ENCODE measurements around the gene PCSK5. TPM values are rescaled to one million over a fixed set of nuclear protein-coding genes. Genes with fewer than 3 reads are reported as not detected.
A peak's percentile ranks its signal among the peaks of the same experiment; 100 is the strongest.

The PCSK5 gene
- polyA plus RNA-seq, 1 experiment, result 0.74 TPM

- no peaks in the 10 kb centered on the region for H3K36me3 ChIP-seq (ENCODE audit: control insufficient read depth, insufficient read depth, low read length)
- peak; percentile 8 for DNase-seq (ENCODE audit: low read depth)
- TF ChIP-seq CTCF (IDR thresholded peaks at IDR 0.05; ENCODE audit: insufficient read depth, low read depth, low read length), result no peak
- ChIA-PET CTCF (no interaction called here), POLR2A (no interaction called here)
- no peaks in the 10 kb centered on the region for H3K27me3 ChIP-seq (ENCODE audit: control insufficient read depth, insufficient read depth, low read length)
- H3K4me3 ChIP-seq (ENCODE audit: low read depth, low read length), result no peak overlapping the region
Observed at GRCh38 chr9:76107482-76107881, 217.0 kb downstream of the PCSK5 start.

- CTCF ChIA-PET, result interaction anchor here (0.6 to 2.1 kb wide), 3 partner anchors 16 to 173 kb away, joined by 3 to 7 read pairs (median 4); no protein-coding TSS in a partner anchor
- no peaks in the 10 kb centered on the region for H3K27me3 ChIP-seq (ENCODE audit: control insufficient read depth, insufficient read depth, low read length)
- H3K36me3 ChIP-seq (ENCODE audit: control insufficient read depth, insufficient read depth, low read length), result no peaks in the 10 kb centered on the region
- POLR2A ChIA-PET, result no interaction called here
- no peak for TF ChIP-seq CTCF (IDR thresholded peaks at IDR 0.05; ENCODE audit: insufficient read depth, low read depth, low read length)
- no peak overlapping the region for H3K4me3 ChIP-seq (ENCODE audit: low read depth, low read length)
- no peak for DNase-seq (ENCODE audit: low read depth)
Observed at GRCh38 chr9:76109953-76110352, 219.5 kb downstream of the PCSK5 start.

- POLR2A ChIA-PET, result no interaction called here
- H3K36me3 ChIP-seq (ENCODE audit: control insufficient read depth, insufficient read depth, low read length), result no peaks in the 10 kb centered on the region
- DNase-seq (ENCODE audit: low read depth), result no peak
- no peak overlapping the region for H3K4me3 ChIP-seq (ENCODE audit: low read depth, low read length)
- H3K27me3 ChIP-seq (ENCODE audit: control insufficient read depth, insufficient read depth, low read length), result no peaks in the 10 kb centered on the region
- CTCF ChIA-PET, result interaction anchor here (1.1 kb wide), 1 partner anchor 11 kb away, joined by 3 read pairs; no protein-coding TSS in a partner anchor
- TF ChIP-seq CTCF (IDR thresholded peaks at IDR 0.05; ENCODE audit: insufficient read depth, low read depth, low read length), result no peak
Observed at GRCh38 chr9:76112151-76112550, 221.7 kb downstream of the PCSK5 start.

- ChIA-PET CTCF (interaction anchor here (1.3 kb wide), 1 partner anchor 11 kb away, joined by 4 read pairs; no protein-coding TSS in a partner anchor), POLR2A (no interaction called here)
- no peak for TF ChIP-seq CTCF (IDR thresholded peaks at IDR 0.05; ENCODE audit: insufficient read depth, low read depth, low read length)
- H3K4me3 ChIP-seq (ENCODE audit: low read depth, low read length), result no peak overlapping the region
- no peak for DNase-seq (ENCODE audit: low read depth)
- H3K36me3 ChIP-seq (ENCODE audit: control insufficient read depth, insufficient read depth, low read length), result no peaks in the 10 kb centered on the region
- H3K27me3 ChIP-seq (ENCODE audit: control insufficient read depth, insufficient read depth, low read length), result no peaks in the 10 kb centered on the region
Observed at GRCh38 chr9:76114144-76114543, 223.7 kb downstream of the PCSK5 start.

- ChIA-PET CTCF (interaction anchor here (1.3 kb wide), 1 partner anchor 12 kb away, joined by 4 read pairs; no protein-coding TSS in a partner anchor), POLR2A (no interaction called here)
- H3K36me3 ChIP-seq (ENCODE audit: control insufficient read depth, insufficient read depth, low read length), result no peaks in the 10 kb centered on the region
- no peak for DNase-seq (ENCODE audit: low read depth)
- H3K27me3 ChIP-seq (ENCODE audit: control insufficient read depth, insufficient read depth, low read length), result no peaks in the 10 kb centered on the region
- H3K4me3 ChIP-seq (ENCODE audit: low read depth, low read length), result no peak overlapping the region
- no peak for TF ChIP-seq CTCF (IDR thresholded peaks at IDR 0.05; ENCODE audit: insufficient read depth, low read depth, low read length)
Observed at GRCh38 chr9:76115396-76115795, 224.9 kb downstream of the PCSK5 start.
